Omental fat pad (tissue), 4 donors: ENCODE data around the gene IQCC. TPM values are rescaled to one million over a fixed set of nuclear protein-coding genes. Genes with fewer than 3 reads are reported as not detected.

Experiments used
- ATAC-seq: fragments of 150-250 bp; one replicate; pipeline ENCODE4 v1.9.1; 2016; ENCODE audit warnings: mild to moderate bottlenecking, moderate library complexity; ENCODE audit not compliant: low FRiP score
- DNase-seq: peaks from one replicate; pipeline ENCODE4 v3.0.0-alpha.2; 2019; ENCODE audit warnings: low spot score
- total RNA-seq, 4 donors: library from RNA; depleted of rRNA; stranded (reverse); fragments of >200 nt; gene quantifications; one replicate each; pipeline ENCODE4 v1.1.0, GENCODE V29; 2016
- TF ChIP-seq, protein P1 (sequence below), 3 donors: fragments of 450-650 bp; IDR thresholded peaks; one replicate each; pipeline ENCODE4 v1.5.1; 2016 to 2017; ENCODE audit warnings: antibody characterized with exemption in 3 of 3, mild to moderate bottlenecking in 3 of 3, moderate library complexity in 2 of 3

Gene IQCC
- total RNA-seq, 4 donors from 2014 or later = 0.60 to 1.9 (median 1.2) TPM

DNA sequence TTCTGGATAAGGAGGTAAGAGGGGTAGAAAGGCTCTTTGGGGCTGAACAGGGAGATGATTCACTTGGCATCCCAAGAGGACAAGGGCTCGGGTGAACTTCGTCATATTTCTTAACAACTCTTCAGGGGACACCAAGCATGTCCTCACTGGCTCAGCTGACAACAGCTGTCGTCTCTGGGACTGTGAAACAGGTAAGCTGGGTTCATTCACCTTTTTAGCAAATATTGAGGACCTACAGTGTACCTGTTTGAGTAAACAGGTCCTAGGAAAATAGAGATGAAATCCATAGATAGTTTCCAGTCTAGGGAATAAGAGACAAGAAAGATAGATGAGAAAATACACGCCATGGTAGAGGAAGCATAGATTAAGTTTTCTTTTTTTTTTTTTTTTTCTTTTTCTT lies 18.8 kb downstream of the IQCC start:
- TF ChIP-seq, protein P1, sequence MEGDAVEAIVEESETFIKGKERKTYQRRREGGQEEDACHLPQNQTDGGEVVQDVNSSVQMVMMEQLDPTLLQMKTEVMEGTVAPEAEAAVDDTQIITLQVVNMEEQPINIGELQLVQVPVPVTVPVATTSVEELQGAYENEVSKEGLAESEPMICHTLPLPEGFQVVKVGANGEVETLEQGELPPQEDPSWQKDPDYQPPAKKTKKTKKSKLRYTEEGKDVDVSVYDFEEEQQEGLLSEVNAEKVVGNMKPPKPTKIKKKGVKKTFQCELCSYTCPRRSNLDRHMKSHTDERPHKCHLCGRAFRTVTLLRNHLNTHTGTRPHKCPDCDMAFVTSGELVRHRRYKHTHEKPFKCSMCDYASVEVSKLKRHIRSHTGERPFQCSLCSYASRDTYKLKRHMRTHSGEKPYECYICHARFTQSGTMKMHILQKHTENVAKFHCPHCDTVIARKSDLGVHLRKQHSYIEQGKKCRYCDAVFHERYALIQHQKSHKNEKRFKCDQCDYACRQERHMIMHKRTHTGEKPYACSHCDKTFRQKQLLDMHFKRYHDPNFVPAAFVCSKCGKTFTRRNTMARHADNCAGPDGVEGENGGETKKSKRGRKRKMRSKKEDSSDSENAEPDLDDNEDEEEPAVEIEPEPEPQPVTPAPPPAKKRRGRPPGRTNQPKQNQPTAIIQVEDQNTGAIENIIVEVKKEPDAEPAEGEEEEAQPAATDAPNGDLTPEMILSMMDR (IDR thresholded peaks at IDR 0.05) = no peak
- no peak for ATAC-seq

DNA sequence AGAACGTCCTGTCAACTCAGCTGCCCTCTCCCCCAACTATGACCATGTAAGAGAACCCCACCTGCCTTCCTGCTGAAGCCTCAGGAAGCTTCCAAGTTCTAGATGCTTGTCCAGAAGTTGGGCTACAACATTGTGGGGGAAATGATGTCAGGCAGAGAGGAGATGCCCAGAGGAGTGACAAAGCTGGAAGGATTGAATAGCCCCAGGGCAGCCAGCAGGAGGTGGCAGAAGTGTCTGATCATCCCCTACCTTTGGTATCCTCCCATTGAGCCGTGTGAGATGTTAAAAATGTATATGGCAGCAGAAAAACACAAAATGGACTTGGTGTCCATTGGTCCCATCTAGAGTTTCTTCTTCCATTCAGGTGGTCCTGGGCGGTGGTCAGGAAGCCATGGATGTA lies 23.3 kb downstream of the IQCC start:
- TF ChIP-seq, protein P1 (IDR thresholded peaks at IDR 0.05) = no peak
- ATAC-seq (no peak), DNase-seq (no peak)

More for the DNA sequence above, 18.8 kb downstream of the IQCC start:
- DNase-seq = no peak

DNA sequence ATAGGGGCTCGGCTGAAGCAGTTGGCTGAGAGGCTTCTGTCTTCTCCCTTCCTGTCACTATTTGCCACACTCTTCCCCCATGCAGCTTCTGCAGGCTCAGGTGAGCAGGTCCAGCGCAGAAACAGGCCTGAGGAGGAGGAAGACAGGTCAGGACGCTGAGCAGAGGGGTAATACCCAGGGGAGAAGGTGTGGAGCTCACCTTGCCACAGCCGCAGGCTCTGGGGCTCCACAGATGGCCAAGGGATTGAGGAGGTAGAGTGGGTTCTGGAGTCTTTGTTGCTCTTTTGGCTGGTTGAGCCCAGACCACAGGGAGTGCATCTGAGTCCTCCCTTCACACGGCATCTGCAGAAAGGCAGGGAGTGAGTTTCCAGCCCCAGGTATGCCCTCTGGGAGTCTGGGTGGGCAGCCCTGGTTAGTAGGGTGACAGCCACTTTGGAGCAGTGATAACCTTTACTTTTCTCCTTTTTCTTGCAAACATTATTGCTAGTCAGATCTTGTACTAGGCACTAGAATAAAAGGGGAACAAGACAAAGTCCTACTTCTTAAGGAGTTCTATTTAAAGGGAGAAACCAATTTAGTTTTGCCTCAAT lies 26.5 kb downstream of the IQCC start:
- DNase-seq (no peak), ATAC-seq (no peak)
- TF ChIP-seq, protein P1 (IDR thresholded peaks at IDR 0.05) = no peak

DNA sequence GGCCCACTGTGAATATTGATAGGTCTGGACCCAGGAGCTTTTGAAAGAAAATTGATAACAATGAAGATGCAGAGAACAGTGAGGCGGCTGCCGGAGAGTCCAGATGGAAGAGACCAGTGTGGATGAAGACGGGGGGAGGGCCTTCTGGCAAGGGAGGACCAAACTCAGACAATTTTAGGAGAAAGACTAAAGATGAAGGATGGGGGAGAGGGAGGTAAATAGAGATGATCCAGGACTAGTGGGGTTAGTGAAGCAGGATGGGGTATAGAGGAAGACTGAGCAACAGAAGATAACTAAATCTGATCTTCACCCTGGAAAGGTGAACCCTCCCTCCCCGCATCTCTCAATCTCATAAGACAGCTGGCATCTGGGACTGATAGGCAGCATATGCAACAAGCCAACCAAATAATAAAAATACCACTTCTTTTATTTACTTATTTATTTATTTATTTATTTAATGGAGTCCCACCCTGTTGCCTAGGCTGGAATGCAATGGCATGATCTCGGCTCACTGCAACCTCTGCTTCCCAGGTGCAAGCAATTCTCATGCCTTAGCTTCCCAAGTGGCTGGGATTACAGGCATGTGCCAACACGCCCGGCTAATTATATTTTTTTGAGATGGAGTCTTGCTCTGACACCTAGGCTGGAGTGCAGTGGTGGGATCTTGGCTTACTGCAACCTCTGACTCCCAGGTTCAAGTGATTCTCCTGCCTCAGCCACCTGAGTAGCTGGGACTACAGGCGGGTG lies 27.3 kb downstream of the IQCC start:
- DNase-seq (no peak), ATAC-seq (no peak)
- TF ChIP-seq, protein P1 (IDR thresholded peaks at IDR 0.05) = no peak

DNA sequence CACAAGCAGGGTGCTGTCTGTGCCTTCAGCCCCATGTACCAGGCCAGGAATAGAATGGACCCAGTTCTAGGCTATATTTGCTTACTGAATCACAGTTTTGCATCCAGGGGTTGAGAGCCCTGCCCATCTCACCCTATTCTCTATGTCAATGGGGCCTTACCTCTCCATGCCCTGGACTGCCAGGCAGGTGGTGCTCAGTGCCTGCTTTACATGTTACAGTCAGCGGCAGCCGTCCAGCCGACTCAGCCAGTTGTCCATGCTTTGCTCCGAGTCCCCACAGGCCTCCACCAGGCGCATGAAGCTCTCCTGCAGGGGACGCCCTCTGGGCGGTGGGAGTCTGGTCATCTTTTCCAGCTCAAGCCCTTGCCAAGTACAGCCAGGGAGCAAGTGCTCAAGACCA lies 29.3 kb downstream of the IQCC start:
- DNase-seq (no peak), ATAC-seq (no peak)
- TF ChIP-seq, protein P1 (IDR thresholded peaks at IDR 0.05) = no peak

DNA sequence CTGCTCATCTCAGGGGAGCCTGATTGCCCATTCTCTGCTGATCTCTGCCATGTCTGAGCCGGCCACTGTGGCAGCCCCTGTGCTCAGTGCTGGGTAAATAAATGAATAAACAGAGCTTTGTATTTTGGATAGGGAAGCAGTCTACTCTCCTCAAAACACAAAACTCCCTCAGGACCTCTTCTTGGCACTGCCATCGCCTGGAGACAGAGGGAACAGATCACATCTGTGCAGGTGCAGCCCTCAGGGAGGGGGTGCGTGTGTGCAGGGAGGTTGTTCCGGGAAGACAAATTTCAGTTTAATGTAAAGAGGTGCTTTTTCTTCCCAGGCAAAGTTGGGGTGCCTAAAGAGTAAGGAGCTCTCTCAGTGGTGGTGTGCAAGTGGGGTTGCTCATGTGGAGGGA lies 33.9 kb downstream of the IQCC start:
- DNase-seq (no peak), ATAC-seq (no peak)
- TF ChIP-seq, protein P1 (IDR thresholded peaks at IDR 0.05) = no peak

DNA sequence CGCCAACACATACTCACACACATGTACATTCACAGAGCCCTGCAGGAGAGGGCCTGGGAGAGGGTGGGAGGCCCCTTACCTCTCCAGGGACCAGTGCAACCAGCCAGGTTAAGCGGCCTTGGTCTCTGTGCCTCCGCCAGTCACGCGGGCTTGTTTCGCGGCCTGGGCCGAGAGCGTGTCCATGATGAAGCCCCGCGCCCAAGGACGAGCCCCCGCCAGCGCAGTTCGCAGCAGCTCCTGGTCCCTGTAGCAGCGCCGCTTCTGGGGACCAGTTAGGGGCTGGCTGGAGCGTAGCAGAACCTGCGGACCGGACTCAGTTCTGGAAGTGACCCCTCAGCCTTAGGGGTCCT lies 34.3 kb downstream of the IQCC start:
- TF ChIP-seq, protein P1 (IDR thresholded peaks at IDR 0.05) = no peak
- DNase-seq = no peak
- no peak for ATAC-seq
